ENCODE results near the gene JHY. TPM values are rescaled to one million over a fixed set of nuclear protein-coding genes. Genes with fewer than 3 reads are reported as not detected.

Gene JHY
- total RNA-seq, 6 donors from 2014 or later, result 5.5 to 20.9 (median 8.8) TPM

GRCh38 chr11:122937983-122938382 is 55.4 kb downstream of the JHY start:
- Histone ChIP-seq H3K4me1 (no peaks in the 10 kb centered on the region), H3K9me3 (no peaks in the 10 kb centered on the region), H3K36me3 (no peaks in the 10 kb centered on the region), H3K4me3 (no peak overlapping the region), H3K27ac (no peak overlapping the region), H3K27me3 (no peaks in the 10 kb centered on the region)
- no peak for DNase-seq
- 89 to 91% methylated on average over 3 of the region's 3 CpGs for WGBS, 2 donors
- TF ChIP-seq POLR2AphosphoS5 (IDR thresholded peaks at IDR 0.05) (no peak), EP300 (IDR thresholded peaks at IDR 0.05) (no peak), POLR2A (IDR thresholded peaks at IDR 0.05) (no peak), CTCF (IDR thresholded peaks at IDR 0.05) (no peak)
- no peak for ATAC-seq (ENCODE audit: low FRiP score in 2 of 2)

- WGBS, 2 donors, result 92 to 100% methylated on average over 2 of the region's 2 CpGs
- Histone ChIP-seq H3K4me1 (no peaks in the 10 kb centered on the region), H3K27ac (no peak overlapping the region), H3K36me3 (no peaks in the 10 kb centered on the region), H3K9me3 (no peaks in the 10 kb centered on the region), H3K4me3 (no peak overlapping the region), H3K27me3 (no peaks in the 10 kb centered on the region)
- no peak for ATAC-seq (ENCODE audit: low FRiP score in 2 of 2)
- no peak for DNase-seq
- TF ChIP-seq CTCF (IDR thresholded peaks at IDR 0.05) (no peak), EP300 (IDR thresholded peaks at IDR 0.05) (no peak), POLR2AphosphoS5 (IDR thresholded peaks at IDR 0.05) (no peak), POLR2A (IDR thresholded peaks at IDR 0.05) (no peak)
Observed at GRCh38 chr11:122938557-122938956, 56.0 kb downstream of the JHY start.

GRCh38 chr11:122951211-122951610 is 68.7 kb downstream of the JHY start:
- no peaks in the 10 kb centered on the region for H3K9me3 ChIP-seq
- no peaks in the 10 kb centered on the region for H3K27me3 ChIP-seq
- H3K36me3 ChIP-seq, result peaks cover 0 to 14% (median 2%) of the 10 kb centered on the region in 4 donors
- no peak overlapping the region for H3K27ac ChIP-seq
- no peak overlapping the region for H3K4me3 ChIP-seq
- no peaks in the 10 kb centered on the region for H3K4me1 ChIP-seq
- ATAC-seq (ENCODE audit: low FRiP score in 2 of 2) (no peak), DNase-seq (no peak)
- 55 to 90% methylated on average over 2 of the region's 2 CpGs for WGBS, 2 donors
- TF ChIP-seq POLR2A (IDR thresholded peaks at IDR 0.05) (no peak), CTCF (IDR thresholded peaks at IDR 0.05) (no peak), EP300 (IDR thresholded peaks at IDR 0.05) (no peak)

- Histone ChIP-seq H3K4me3 (no peak overlapping the region), H3K27me3 (no peaks in the 10 kb centered on the region), H3K4me1 (no peaks in the 10 kb centered on the region), H3K27ac (no peak overlapping the region), H3K36me3 (peaks cover 0 to 2% (median 0%) of the 10 kb centered on the region in 4 donors), H3K9me3 (no peaks in the 10 kb centered on the region)
- DNase-seq (no peak), ATAC-seq (ENCODE audit: low FRiP score in 2 of 2) (no peak)
- TF ChIP-seq CTCF (IDR thresholded peaks at IDR 0.05), result no peak
- no peak for TF ChIP-seq POLR2AphosphoS5 (IDR thresholded peaks at IDR 0.05)
- TF ChIP-seq POLR2A (IDR thresholded peaks at IDR 0.05), result no peak
- TF ChIP-seq EP300 (IDR thresholded peaks at IDR 0.05), result no peak
- WGBS, 2 donors, result 91 to 93% methylated on average over 4 of the region's 4 CpGs
Observed at GRCh38 chr11:122954455-122954854, 71.9 kb downstream of the JHY start.

GRCh38 chr11:122963961-122964360 is 81.4 kb downstream of the JHY start:
- DNase-seq (no peak), ATAC-seq (ENCODE audit: low FRiP score in 2 of 2) (no peak)
- Histone ChIP-seq H3K4me1 (no peaks in the 10 kb centered on the region), H3K27ac (no peak overlapping the region), H3K36me3 (peaks cover 0 to 2% (median 0%) of the 10 kb centered on the region in 4 donors), H3K4me3 (no peak overlapping the region), H3K9me3 (no peaks in the 10 kb centered on the region), H3K27me3 (no peaks in the 10 kb centered on the region)
- TF ChIP-seq EP300 (IDR thresholded peaks at IDR 0.05) (no peak), CTCF (IDR thresholded peaks at IDR 0.05) (no peak), POLR2AphosphoS5 (IDR thresholded peaks at IDR 0.05) (no peak), POLR2A (IDR thresholded peaks at IDR 0.05) (no peak)
- WGBS, 2 donors, result 74 to 75% methylated on average over 4 of the region's 4 CpGs
